Tibial nerve (tissue), 4 donors: Measurements from ENCODE around the gene CELSR1. TPM values are rescaled to one million over a fixed set of nuclear protein-coding genes. Genes with fewer than 3 reads are reported as not detected.

Experiments
- DNase-seq, 2 donors: peaks; one replicate each; pipeline ENCODE4 v3.0.0-alpha.2; 2019; ENCODE audit warnings: low spot score in 2 of 2
- H3K27ac ChIP-seq, 4 donors: fragments of 200-600 bp; sonication (generic) in 3 of 4; one replicate each; pipeline ENCODE4 v1.5.1; 2017 to 2019; ENCODE audit warnings: mild to moderate bottlenecking in 1 of 4
- H3K27me3 ChIP-seq, 2 donors: fragments of 200-600 bp; sonication (generic) in 1 of 2; one replicate each; pipeline versions ENCODE4 v1.5.1 to v1.6.0; 2017 to 2019
- H3K36me3 ChIP-seq, 3 donors: fragments of 200-600 bp; sonication (generic); one replicate each; pipeline ENCODE4 v1.5.1; 2018 to 2019
- H3K4me1 ChIP-seq, 4 donors: fragments of 200-600 bp; sonication (generic) in 3 of 4; one replicate each; pipeline ENCODE4 v1.5.1; 2017 to 2019
- H3K4me3 ChIP-seq, 4 donors: fragments of 200-600 bp; sonication (generic) in 3 of 4; one replicate each; pipeline ENCODE4 v1.5.1; 2017 to 2019; ENCODE audit warnings: mild to moderate bottlenecking in 1 of 4, moderate library complexity in 1 of 4
- H3K9me3 ChIP-seq, 4 donors: fragments of 200-600 bp; sonication (generic) in 3 of 4; one replicate each; pipeline ENCODE4 v1.5.1; 2017 to 2019
- CTCF ChIP-seq, 5 experiments: fragments of 200-600 bp in 3 of 5; fragments of 450-650 bp in 2 of 5; sonication (generic) in 3 of 5; IDR thresholded peaks; one replicate each; pipeline ENCODE4 v1.5.1; 2016 to 2019; ENCODE audit warnings: antibody characterized with exemption in 5 of 5, mild to moderate bottlenecking in 3 of 5, moderate library complexity in 2 of 5
- EP300 ChIP-seq, 2 donors: sonication (generic); formaldehyde crosslinking; IDR thresholded peaks; one replicate each; pipeline ENCODE4 v1.6.1; 2017; ENCODE audit warnings: antibody characterized with exemption in 2 of 2, mild to moderate bottlenecking in 1 of 2
- POLR2A ChIP-seq, 2 donors: fragments of 450-650 bp; IDR thresholded peaks; one replicate each; pipeline ENCODE4 v1.6.1; 2017; ENCODE audit warnings: antibody characterized with exemption in 2 of 2, mild to moderate bottlenecking in 2 of 2, moderate library complexity in 2 of 2
- WGBS, 2 donors: methylation state at CpG; one replicate each; pipeline ENCODE4 v1.1.5; 2018; 5-methylcytosine and 5-hydroxymethylcytosine counted together
- total RNA-seq, 4 donors: library from RNA; depleted of rRNA; stranded (reverse); fragments of >200 nt; gene quantifications; one replicate each; pipeline ENCODE4 v1.1.0, GENCODE V29; 2016

The CELSR1 gene
- total RNA-seq, 4 donors from 2014 or later: 1.0 to 5.9 (median 2.6) TPM

DNA sequence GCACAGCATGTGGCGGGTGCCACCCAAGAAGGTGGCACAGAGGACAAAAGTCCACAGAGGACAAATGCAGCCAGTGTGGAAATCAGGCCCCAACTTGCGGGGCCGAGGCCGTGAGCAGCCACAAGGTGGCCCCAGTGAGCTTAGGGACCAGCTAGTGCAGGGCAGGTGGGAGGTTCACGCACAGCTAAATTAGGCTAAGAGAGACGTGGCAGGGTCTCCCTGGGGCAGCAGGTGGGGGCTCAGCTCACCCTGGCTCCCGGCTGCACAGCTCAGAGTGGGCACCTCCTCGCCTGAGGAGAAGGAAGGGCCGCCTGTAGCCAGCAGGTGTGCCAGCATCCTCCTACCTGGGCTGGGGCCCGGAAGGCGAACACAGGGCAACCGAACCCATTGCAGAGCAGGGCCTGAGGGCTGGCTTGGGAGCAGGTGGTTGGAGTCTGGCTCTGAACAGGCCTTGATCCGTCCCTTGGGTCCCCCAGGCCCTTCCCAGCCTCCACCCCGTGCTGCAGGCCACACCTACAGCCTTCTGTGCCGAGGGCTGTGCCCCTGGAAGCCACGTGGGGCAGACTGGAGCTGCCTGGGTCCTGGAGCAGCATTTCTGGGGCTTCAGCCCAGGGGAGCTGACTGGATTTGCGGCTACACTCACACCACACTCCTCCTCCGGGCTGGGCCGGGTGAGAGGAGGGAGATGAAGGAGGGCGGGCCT is 26.1 kb upstream of the CELSR1 start:
- H3K4me3 ChIP-seq: no peak overlapping the region
- no peak for TF ChIP-seq EP300 (IDR thresholded peaks at IDR 0.05)
- peak; percentile 62 to 87 (median 86) for TF ChIP-seq CTCF (IDR thresholded peaks at IDR 0.05)
- WGBS, 2 donors: 28 to 36% methylated on average over 19 of the region's 20 CpGs
- H3K9me3 ChIP-seq: no peaks in the 10 kb centered on the region
- peak overlapping the region in 2 of 4 donors; percentile 10 to 43 for H3K27ac ChIP-seq
- peaks cover 0 to 12% (median 8%) of the 10 kb centered on the region in 4 donors for H3K4me1 ChIP-seq
- H3K36me3 ChIP-seq: no peaks in the 10 kb centered on the region
- peak; percentile 64 to 79 for DNase-seq
- H3K27me3 ChIP-seq: no peaks in the 10 kb centered on the region

GRCh38 chr22:46561435-46561905 is 24.1 kb upstream of the CELSR1 start:
- WGBS, 2 donors: 85 to 88% methylated on average over 4 to 5 of the region's 5 CpGs
- DNase-seq: peak in 1 of 2 donors; percentile 3

GRCh38 chr22:46560696-46561295 is 23.4 kb upstream of the CELSR1 start:
- TF ChIP-seq POLR2A (IDR thresholded peaks at IDR 0.05) (no peak), CTCF (IDR thresholded peaks at IDR 0.05) (no peak), EP300 (IDR thresholded peaks at IDR 0.05) (no peak)
- Histone ChIP-seq H3K27ac (no peak overlapping the region), H3K4me3 (no peak overlapping the region), H3K27me3 (no peaks in the 10 kb centered on the region), H3K4me1 (peaks cover 0 to 12% (median 8%) of the 10 kb centered on the region in 4 donors), H3K36me3 (no peaks in the 10 kb centered on the region), H3K9me3 (peaks cover 0 to 13% (median 0%) of the 10 kb centered on the region in 4 donors)
- 87 to 93% methylated on average over 14 of the region's 14 CpGs for WGBS, 2 donors
- DNase-seq: no peak

More at GRCh38 chr22:46561435-46561905, 24.1 kb upstream of the CELSR1 start:
- H3K36me3 ChIP-seq: no peaks in the 10 kb centered on the region
- TF ChIP-seq EP300 (IDR thresholded peaks at IDR 0.05): no peak
- TF ChIP-seq POLR2A (IDR thresholded peaks at IDR 0.05): no peak
- no peak for TF ChIP-seq CTCF (IDR thresholded peaks at IDR 0.05)
- H3K27me3 ChIP-seq: no peaks in the 10 kb centered on the region
- peaks cover 0 to 8% (median 0%) of the 10 kb centered on the region in 4 donors for H3K9me3 ChIP-seq
- H3K27ac ChIP-seq: no peak overlapping the region
- no peak overlapping the region for H3K4me3 ChIP-seq
- H3K4me1 ChIP-seq: peaks cover 0 to 12% (median 8%) of the 10 kb centered on the region in 4 donors

GRCh38 chr22:46557736-46558480 is 20.5 kb upstream of the CELSR1 start:
- WGBS, 2 donors: 72 to 76% methylated on average over 7 to 8 of the region's 8 CpGs
- Histone ChIP-seq H3K27me3 (no peaks in the 10 kb centered on the region), H3K4me1 (no peaks in the 10 kb centered on the region), H3K9me3 (peaks cover 0 to 13% (median 0%) of the 10 kb centered on the region in 4 donors), H3K4me3 (no peak overlapping the region), H3K27ac (no peak overlapping the region), H3K36me3 (no peaks in the 10 kb centered on the region)
- TF ChIP-seq CTCF (IDR thresholded peaks at IDR 0.05) (no peak), EP300 (IDR thresholded peaks at IDR 0.05) (no peak), POLR2A (IDR thresholded peaks at IDR 0.05) (no peak)
- DNase-seq: peak in 1 of 2 donors; percentile 5
